Measurements from ENCODE around the gene ARMC12. TPM values are rescaled to one million over a fixed set of nuclear protein-coding genes. Genes with fewer than 3 reads are reported as not detected.

Gene ARMC12
- total RNA-seq, 2 experiments from 2014 or later = 1.9 to 2.8 TPM

- intact Hi-C loops (cut with DNase I, micrococcal nuclease) = no loop called here
- ChIA-PET CTCF (no interaction called here), POLR2A (no interaction called here)
- no peak overlapping the region for H3K4me3 ChIP-seq (ENCODE audit: low read length)
- H3K27me3 ChIP-seq (ENCODE audit: control insufficient read depth in 1 of 2, insufficient read depth in 2 of 2, low read length in 2 of 2) = peaks cover 18 to 29% of the 10 kb centered on the region in 2 experiments
- no peaks in the 10 kb centered on the region for H3K9me3 Mint-ChIP-seq
- DNase-seq (no peak), ATAC-seq (ENCODE audit: poor library complexity) (no peak)
- H3K9me3 ChIP-seq (ENCODE audit: control insufficient read depth in 1 of 2, insufficient read depth in 1 of 2, low read length in 2 of 2) = no peaks in the 10 kb centered on the region
- no peaks in the 10 kb centered on the region for H3K36me3 Mint-ChIP-seq (ENCODE audit: low read depth)
- no peaks in the 10 kb centered on the region for H3K4me1 Mint-ChIP-seq (ENCODE audit: low read depth)
- no peaks in the 10 kb centered on the region for H3K36me3 ChIP-seq (ENCODE audit: insufficient read depth, low read length)
- H3K4me3 Mint-ChIP-seq = peak overlapping the region; percentile 73
- no peak overlapping the region for H3K27ac Mint-ChIP-seq
- H3K27ac ChIP-seq (ENCODE audit: low read depth in 1 of 2, low read length in 2 of 2) = no peak overlapping the region
- H3K27me3 Mint-ChIP-seq = peaks cover 57% of the 10 kb centered on the region
- H3K4me1 ChIP-seq (ENCODE audit: insufficient read depth, low read length) = peaks cover 4% of the 10 kb centered on the region
- TF ChIP-seq, protein P1, sequence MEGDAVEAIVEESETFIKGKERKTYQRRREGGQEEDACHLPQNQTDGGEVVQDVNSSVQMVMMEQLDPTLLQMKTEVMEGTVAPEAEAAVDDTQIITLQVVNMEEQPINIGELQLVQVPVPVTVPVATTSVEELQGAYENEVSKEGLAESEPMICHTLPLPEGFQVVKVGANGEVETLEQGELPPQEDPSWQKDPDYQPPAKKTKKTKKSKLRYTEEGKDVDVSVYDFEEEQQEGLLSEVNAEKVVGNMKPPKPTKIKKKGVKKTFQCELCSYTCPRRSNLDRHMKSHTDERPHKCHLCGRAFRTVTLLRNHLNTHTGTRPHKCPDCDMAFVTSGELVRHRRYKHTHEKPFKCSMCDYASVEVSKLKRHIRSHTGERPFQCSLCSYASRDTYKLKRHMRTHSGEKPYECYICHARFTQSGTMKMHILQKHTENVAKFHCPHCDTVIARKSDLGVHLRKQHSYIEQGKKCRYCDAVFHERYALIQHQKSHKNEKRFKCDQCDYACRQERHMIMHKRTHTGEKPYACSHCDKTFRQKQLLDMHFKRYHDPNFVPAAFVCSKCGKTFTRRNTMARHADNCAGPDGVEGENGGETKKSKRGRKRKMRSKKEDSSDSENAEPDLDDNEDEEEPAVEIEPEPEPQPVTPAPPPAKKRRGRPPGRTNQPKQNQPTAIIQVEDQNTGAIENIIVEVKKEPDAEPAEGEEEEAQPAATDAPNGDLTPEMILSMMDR (IDR thresholded peaks at IDR 0.05) = no peak
Measured at GRCh38 chr6:35777356-35778102, 40.7 kb downstream of the ARMC12 start.

GRCh38 chr6:35778437-35778836, 41.6 kb downstream of the ARMC12 start:
- ATAC-seq (ENCODE audit: poor library complexity) (no peak), DNase-seq (no peak)
- Mint-ChIP-seq H3K4me3 (no peak overlapping the region), H3K36me3 (ENCODE audit: low read depth) (no peaks in the 10 kb centered on the region), H3K27ac (no peak overlapping the region), H3K9me3 (no peaks in the 10 kb centered on the region), H3K4me1 (ENCODE audit: low read depth) (no peaks in the 10 kb centered on the region), H3K27me3 (peaks cover 57% of the 10 kb centered on the region)
- intact Hi-C loops (cut with DNase I, micrococcal nuclease) = no loop called here
- Histone ChIP-seq H3K4me1 (ENCODE audit: insufficient read depth, low read length) (peaks cover 4% of the 10 kb centered on the region), H3K4me3 (ENCODE audit: low read length) (no peak overlapping the region), H3K9me3 (ENCODE audit: control insufficient read depth in 1 of 2, insufficient read depth in 1 of 2, low read length in 2 of 2) (no peaks in the 10 kb centered on the region), H3K27me3 (ENCODE audit: control insufficient read depth in 1 of 2, insufficient read depth in 2 of 2, low read length in 2 of 2) (peaks cover 18 to 29% of the 10 kb centered on the region in 2 experiments), H3K36me3 (ENCODE audit: insufficient read depth, low read length) (no peaks in the 10 kb centered on the region), H3K27ac (ENCODE audit: low read depth in 1 of 2, low read length in 2 of 2) (no peak overlapping the region)
- CTCF ChIA-PET = no interaction called here
- TF ChIP-seq, protein P1 (IDR thresholded peaks at IDR 0.05) = no peak
- POLR2A ChIA-PET = no interaction called here

GRCh38 chr6:35780719-35781118, 43.9 kb downstream of the ARMC12 start, which contains the start of gene CLPSL1:
Gene CLPSL1 (plus strand): TSS chr6:35781019. CDS start chr6:35781111, 92 bp downstream.
- CTCF ChIA-PET = no interaction called here
- no peak within 1 kb of the TSS for H3K27ac Mint-ChIP-seq

More at GRCh38 chr6:35780719-35781118, 43.9 kb downstream of the ARMC12 start, which contains the start of gene CLPSL1:
- intact Hi-C loops (cut with DNase I, micrococcal nuclease) = no loop called here
- H3K36me3 ChIP-seq (ENCODE audit: insufficient read depth, low read length) = no peaks in the 10 kb centered on the region
- Mint-ChIP-seq H3K36me3 (ENCODE audit: low read depth) (no peaks in the 10 kb centered on the region), H3K4me3 (no peak within 1 kb of the TSS), H3K9me3 (no peaks in the 10 kb centered on the region), H3K4me1 (ENCODE audit: low read depth) (no peaks in the 10 kb centered on the region), H3K27me3 (peaks cover 52% of the 10 kb centered on the region)
- no peak within 1 kb of the TSS for H3K27ac ChIP-seq (ENCODE audit: low read depth in 1 of 2, low read length in 2 of 2)
- no peak within 1 kb of the TSS for H3K4me3 ChIP-seq (ENCODE audit: low read length)
- TF ChIP-seq, protein P1 (IDR thresholded peaks at IDR 0.05) = no peak
- no peak for DNase-seq
- H3K27me3 ChIP-seq (ENCODE audit: control insufficient read depth in 1 of 2, insufficient read depth in 2 of 2, low read length in 2 of 2) = peaks cover 21% of the 10 kb centered on the region in 2 experiments
- POLR2A ChIA-PET = no interaction called here
- H3K9me3 ChIP-seq (ENCODE audit: control insufficient read depth in 1 of 2, insufficient read depth in 1 of 2, low read length in 2 of 2) = no peaks in the 10 kb centered on the region
- ATAC-seq (ENCODE audit: poor library complexity) = no peak
- H3K4me1 ChIP-seq (ENCODE audit: insufficient read depth, low read length) = peaks cover 4% of the 10 kb centered on the region

Data from CD4-positive, alpha-beta T cell (primary cell).